Endothelial cell (in vitro differentiated cells): ENCODE results near the gene ZDHHC1. TPM values are rescaled to one million over a fixed set of nuclear protein-coding genes. Genes with fewer than 3 reads are reported as not detected.

Source experiments
- DNase-seq: peaks from one replicate; pipeline ENCODE4 v3.0.0; 2021; ENCODE audit warnings: low spot score
- H3K27ac Mint-ChIP-seq: one replicate; pipeline ENCODE4 v1.8.0; 2021; ENCODE audit warnings: mixed read lengths, inconsistent platforms; ENCODE audit not compliant: unreplicated experiment
- H3K27me3 Mint-ChIP-seq: one replicate; pipeline ENCODE4 v1.8.0; 2021; ENCODE audit warnings: mild to moderate bottlenecking, moderate library complexity, mixed read lengths, inconsistent platforms; ENCODE audit not compliant: unreplicated experiment
- H3K36me3 Mint-ChIP-seq: one replicate; pipeline ENCODE4 v1.8.0; 2021; ENCODE audit warnings: mild to moderate bottlenecking, low read depth, mixed read lengths, inconsistent platforms; ENCODE audit not compliant: unreplicated experiment
- H3K4me1 Mint-ChIP-seq: one replicate; pipeline ENCODE4 v1.8.0; 2021; ENCODE audit warnings: mild to moderate bottlenecking, mixed read lengths, inconsistent platforms; ENCODE audit not compliant: unreplicated experiment
- H3K4me3 Mint-ChIP-seq: one replicate; pipeline ENCODE4 v1.8.0; 2021; ENCODE audit warnings: mild to moderate bottlenecking, mixed read lengths, inconsistent platforms; ENCODE audit not compliant: unreplicated experiment
- H3K9me3 Mint-ChIP-seq: one replicate; pipeline ENCODE4 v1.8.0; 2021; ENCODE audit warnings: mixed read lengths, inconsistent platforms; ENCODE audit not compliant: unreplicated experiment
- CTCF ChIP-seq: fragments of 200-600 bp; sonication (generic); IDR thresholded peaks from one replicate; pipeline ENCODE4 v1.5.0; 2021; ENCODE audit warnings: antibody characterized with exemption; ENCODE audit not compliant: unreplicated experiment
- total RNA-seq: library from RNA; stranded (reverse); fragmentation: NEBNext Ultra II Directional; extraction: Animal tissue kit (Norgen Biotek cat#: 25700); gene quantifications from one replicate; pipeline ENCODE4 v1.2.1, GENCODE V29; 2021; ENCODE audit not compliant: unreplicated experiment

ZDHHC1 gene
- total RNA-seq, 1 donor from 2014 or later, result 7.2 TPM

GRCh38 chr16:67406111-67406971, 9.9 kb downstream of the ZDHHC1 start:
- no peak for DNase-seq

GRCh38 chr16:67405336-67405735, 10.9 kb downstream of the ZDHHC1 start:
- H3K27ac Mint-ChIP-seq, result no peak overlapping the region
- H3K4me3 Mint-ChIP-seq, result no peak overlapping the region
- peaks cover 13% of the 10 kb centered on the region for H3K4me1 Mint-ChIP-seq
- no peak for DNase-seq
- H3K27me3 Mint-ChIP-seq, result peaks cover 6% of the 10 kb centered on the region
- H3K9me3 Mint-ChIP-seq, result no peaks in the 10 kb centered on the region
- TF ChIP-seq CTCF, result no peak
- peaks cover 9% of the 10 kb centered on the region for H3K36me3 Mint-ChIP-seq

More at GRCh38 chr16:67406111-67406971, 9.9 kb downstream of the ZDHHC1 start:
- peaks cover 13% of the 10 kb centered on the region for H3K4me1 Mint-ChIP-seq
- peaks cover 6% of the 10 kb centered on the region for H3K27me3 Mint-ChIP-seq
- no peak for TF ChIP-seq CTCF
- H3K36me3 Mint-ChIP-seq, result peaks cover 9% of the 10 kb centered on the region
- no peak overlapping the region for H3K27ac Mint-ChIP-seq
- no peaks in the 10 kb centered on the region for H3K9me3 Mint-ChIP-seq
- no peak overlapping the region for H3K4me3 Mint-ChIP-seq

- H3K27me3 Mint-ChIP-seq, result peaks cover 6% of the 10 kb centered on the region
- peaks cover 9% of the 10 kb centered on the region for H3K36me3 Mint-ChIP-seq
- no peak for DNase-seq
- H3K4me3 Mint-ChIP-seq, result no peak overlapping the region
- H3K9me3 Mint-ChIP-seq, result no peaks in the 10 kb centered on the region
- peaks cover 13% of the 10 kb centered on the region for H3K4me1 Mint-ChIP-seq
- no peak overlapping the region for H3K27ac Mint-ChIP-seq
- no peak for TF ChIP-seq CTCF
Measured at GRCh38 chr16:67404740-67405226, 11.5 kb downstream of the ZDHHC1 start.

GRCh38 chr16:67403976-67404555, 12.2 kb downstream of the ZDHHC1 start:
- Mint-ChIP-seq H3K4me1 (peaks cover 13% of the 10 kb centered on the region), H3K36me3 (peaks cover 9% of the 10 kb centered on the region), H3K27ac (no peak overlapping the region), H3K4me3 (no peak overlapping the region), H3K9me3 (no peaks in the 10 kb centered on the region), H3K27me3 (peaks cover 6% of the 10 kb centered on the region)
- no peak for DNase-seq
- no peak for TF ChIP-seq CTCF

DNA sequence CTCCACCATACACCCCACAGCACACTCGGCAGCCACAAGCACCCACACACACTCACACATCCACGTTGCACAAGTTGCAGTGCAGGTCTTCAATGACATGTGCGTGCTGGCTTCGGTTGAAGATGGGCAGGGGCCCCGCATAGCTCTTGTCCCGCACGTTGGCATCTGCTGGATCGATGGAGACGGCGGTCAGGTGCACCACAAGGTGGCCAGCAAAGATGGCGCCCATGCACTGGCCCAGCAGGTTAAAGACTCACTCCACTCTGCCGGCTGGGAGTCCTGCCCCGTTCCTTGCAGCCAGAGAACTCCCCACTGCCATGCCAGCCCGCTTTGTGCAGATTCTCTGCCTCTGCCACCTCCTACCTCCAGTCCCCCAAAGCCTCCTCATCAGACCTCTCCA, 15.4 kb downstream of the ZDHHC1 start:
- no peak overlapping the region for H3K27ac Mint-ChIP-seq
- peaks cover 3% of the 10 kb centered on the region for H3K36me3 Mint-ChIP-seq
- no peak overlapping the region for H3K4me3 Mint-ChIP-seq
- no peak for DNase-seq
- peaks cover 13% of the 10 kb centered on the region for H3K4me1 Mint-ChIP-seq
- TF ChIP-seq CTCF, result no peak
- no peaks in the 10 kb centered on the region for H3K9me3 Mint-ChIP-seq
- H3K27me3 Mint-ChIP-seq, result peaks cover 2% of the 10 kb centered on the region
